GM04503 (cell line): ENCODE measurements around the gene RNF113A.
"Not testable (repeated sequence)": the region's sequence is repeated elsewhere in the genome, so short reads cannot be mapped to it uniquely, and the experiment has no call there.

ENCODE experiments used
- DNase-seq: peaks from one replicate; pipeline ENCODE4 v3.0.0-alpha.2; 2012; ENCODE audit warnings: low read depth

RNF113A gene

GRCh38 chrX:119871599-119872395 lies at the start of gene RNF113A, which contains the start of gene NDUFA1:
RNF113A (minus strand) TSS chrX:119871733; CDS start chrX:119871613, 120 bp downstream.
NDUFA1 (plus strand) TSS chrX:119871832; CDS start chrX:119871912, 80 bp downstream.
- peak; percentile 44 for DNase-seq

DNA sequence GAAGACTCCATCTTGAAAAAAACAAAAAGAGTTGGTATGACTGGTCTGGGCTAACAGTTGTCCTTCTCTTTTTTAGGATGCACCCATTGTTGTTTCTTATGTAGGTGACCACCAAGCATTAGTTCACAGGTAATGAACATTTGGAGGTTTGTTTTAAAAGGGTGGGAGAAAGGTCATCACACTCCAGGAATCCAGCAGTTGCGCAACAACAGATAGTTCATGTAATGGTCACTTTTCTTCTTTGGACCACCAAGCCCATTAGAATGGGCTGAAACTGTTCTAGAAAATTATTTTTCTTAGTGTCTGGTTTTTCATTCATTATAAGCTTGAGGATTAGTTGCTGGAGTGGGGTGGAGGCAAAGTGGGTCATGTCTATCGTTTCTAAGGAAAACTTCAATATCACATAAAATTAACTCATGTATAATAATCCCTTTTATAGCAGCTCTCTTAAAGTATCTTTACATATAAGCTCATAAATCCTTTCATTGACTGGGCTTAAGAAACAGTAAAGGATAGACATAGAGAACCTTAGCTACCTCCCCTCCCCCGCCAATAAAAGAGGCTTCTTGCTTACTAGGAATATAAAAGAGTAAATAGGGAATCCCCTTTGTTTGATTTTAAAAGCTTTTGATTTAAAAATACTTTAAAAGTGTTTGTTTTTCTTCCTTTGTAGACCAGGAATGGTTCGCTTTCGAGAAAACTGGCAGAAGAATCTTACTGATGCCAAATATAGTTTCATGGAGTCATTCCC lies 48.5 kb upstream of the RNF113A start:
- DNase-seq = no peak

DNA sequence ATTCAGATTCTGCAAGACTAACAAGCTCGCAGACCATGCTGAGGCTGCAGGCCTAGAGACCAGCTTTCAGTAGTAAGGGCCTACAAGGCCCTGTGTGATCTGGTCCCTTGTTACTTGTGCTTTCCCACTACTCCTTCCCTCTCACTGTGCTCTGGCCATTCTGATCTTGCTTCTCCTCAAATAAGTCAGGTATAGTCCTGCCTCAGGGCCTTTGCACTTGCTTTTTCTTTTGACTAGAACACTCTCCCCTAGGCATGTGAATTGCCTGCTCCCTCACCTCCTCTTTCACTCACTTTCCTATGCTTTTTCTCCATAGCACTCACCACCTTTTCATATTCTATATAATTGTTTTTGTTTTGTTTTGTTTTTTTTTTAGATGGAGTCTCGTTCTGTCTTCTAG lies 46.3 kb upstream of the RNF113A start:
- DNase-seq = no peak

GRCh38 chrX:119916310-119916709 lies 44.8 kb upstream of the RNF113A start:
- no peak for DNase-seq

- DNase-seq = no peak
Observed at GRCh38 chrX:119900976-119901375, 29.4 kb upstream of the RNF113A start.

DNA sequence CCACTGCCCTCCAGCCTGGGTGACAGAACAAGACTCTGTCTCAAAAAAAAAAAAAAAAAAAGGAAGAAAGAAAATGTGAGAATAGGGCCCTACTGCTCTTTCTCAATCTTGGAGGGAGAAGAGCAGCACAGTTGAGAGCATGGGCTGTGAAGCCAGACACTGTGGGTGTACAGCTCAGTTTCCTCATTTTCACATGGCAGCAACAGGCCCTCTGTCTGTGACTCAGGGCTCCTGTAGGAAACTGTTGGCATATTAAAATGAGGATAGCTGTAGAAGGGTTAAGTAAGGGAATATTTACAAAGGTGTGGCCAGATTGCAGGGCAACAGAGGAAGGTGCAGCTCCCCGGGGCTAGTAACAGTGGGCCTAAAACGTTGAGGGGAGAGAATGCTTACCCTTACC lies 27.6 kb upstream of the RNF113A start:
- DNase-seq = no peak

DNA sequence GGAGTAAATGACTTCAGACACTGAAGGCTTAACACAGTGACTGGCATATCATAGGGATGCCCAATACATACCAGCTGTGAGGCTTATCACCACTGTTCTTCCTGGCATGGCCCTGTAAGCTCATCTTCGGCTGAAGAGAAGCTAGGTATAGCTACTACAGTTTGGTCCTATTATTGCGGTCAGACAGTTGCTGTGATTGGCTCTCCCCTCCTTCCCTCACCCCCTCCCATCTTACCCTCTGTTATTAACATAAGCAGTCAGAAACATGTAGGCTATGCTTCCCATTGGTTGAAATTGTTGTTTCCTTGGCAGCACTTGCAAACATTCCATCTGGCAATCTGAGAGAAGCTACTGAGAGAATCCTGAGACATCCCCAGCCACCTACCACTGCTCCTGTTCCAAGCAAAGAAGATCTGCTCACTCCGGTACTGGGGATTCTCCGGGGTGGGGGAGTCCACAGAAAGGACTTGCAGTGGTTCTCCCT lies 24.4 kb upstream of the RNF113A start, which contains the start of gene AKAP14:
TSS of gene AKAP14 (plus strand) at position 51 of the 484 bp plus-strand sequence. CDS start 7,331 bp downstream, outside the sequence.
- no peak for DNase-seq

GRCh38 chrX:119891961-119892692 lies 20.6 kb upstream of the RNF113A start:
- not testable (repeated sequence) for DNase-seq

GRCh38 chrX:119890626-119891025 lies 19.1 kb upstream of the RNF113A start:
- DNase-seq = not testable (repeated sequence)

- DNase-seq = no peak
Observed at GRCh38 chrX:119887721-119888425, 16.3 kb upstream of the RNF113A start.

DNA sequence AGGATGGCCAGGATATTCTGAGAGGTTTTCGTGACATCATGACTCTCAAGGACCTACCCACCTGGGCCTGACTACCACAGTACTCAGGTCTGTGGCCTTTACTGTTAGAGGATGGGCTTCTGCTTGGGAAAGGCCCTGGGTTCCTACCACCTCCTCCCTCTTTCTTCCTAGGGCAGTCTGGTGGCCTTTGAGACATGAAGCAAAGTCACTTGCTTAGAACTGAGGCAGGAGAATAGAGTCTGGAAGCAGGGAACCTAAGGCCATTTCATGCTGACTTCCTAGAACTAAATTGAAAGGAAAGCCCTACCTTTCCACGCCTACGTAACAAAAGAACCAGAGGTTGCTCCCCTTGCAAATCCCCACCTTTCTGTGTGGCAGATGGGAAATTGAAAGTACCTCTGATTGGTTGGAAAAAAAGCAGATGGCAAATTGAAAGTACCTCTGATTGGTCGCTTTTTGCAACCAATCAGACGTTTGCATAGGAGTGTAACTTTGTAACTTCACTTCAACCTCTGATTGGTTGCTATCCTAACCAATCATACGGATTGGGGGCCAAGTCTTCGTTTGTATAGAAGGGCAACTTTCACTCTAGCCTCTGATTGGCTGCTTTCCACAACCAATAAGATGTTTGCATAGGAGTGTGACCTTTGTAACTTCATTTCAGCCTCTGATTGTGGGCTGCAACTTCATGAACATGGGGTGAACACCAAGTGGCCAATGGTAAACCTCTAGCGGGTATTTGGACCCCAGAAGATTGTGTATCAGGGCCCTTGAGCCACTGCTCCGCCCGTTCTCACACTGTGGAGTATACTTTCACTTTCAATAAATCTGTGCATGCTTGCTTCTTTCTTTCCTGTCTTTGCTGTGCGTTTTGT lies 14.3 kb upstream of the RNF113A start:
- no peak for DNase-seq

- no peak for DNase-seq
Observed at GRCh38 chrX:119880552-119881437, 9.3 kb upstream of the RNF113A start.

DNA sequence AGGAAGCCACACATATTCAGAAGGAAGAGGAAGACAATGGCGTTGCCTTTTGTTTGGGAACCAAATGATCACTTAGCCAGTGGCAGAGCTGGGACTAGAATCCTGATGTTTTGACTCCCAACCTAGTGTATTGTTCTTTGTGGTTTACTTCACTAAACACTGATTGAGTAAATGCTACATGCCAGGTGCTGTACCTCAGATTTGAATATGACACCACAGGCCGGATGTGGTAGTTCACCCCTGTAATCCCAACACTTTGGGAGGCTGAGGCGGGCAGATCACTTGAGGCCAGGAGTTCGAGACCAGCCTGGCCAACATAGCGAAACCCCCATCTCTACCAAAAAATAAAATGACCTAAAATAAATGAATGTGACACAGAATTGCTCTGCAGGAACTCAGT lies 8.5 kb upstream of the RNF113A start:
- DNase-seq = no peak

- DNase-seq = no peak
Observed at GRCh38 chrX:119878740-119879139, 7.2 kb upstream of the RNF113A start.

- DNase-seq = no peak
Observed at GRCh38 chrX:119871245-119871598, 311 bp downstream of the RNF113A start.

DNA sequence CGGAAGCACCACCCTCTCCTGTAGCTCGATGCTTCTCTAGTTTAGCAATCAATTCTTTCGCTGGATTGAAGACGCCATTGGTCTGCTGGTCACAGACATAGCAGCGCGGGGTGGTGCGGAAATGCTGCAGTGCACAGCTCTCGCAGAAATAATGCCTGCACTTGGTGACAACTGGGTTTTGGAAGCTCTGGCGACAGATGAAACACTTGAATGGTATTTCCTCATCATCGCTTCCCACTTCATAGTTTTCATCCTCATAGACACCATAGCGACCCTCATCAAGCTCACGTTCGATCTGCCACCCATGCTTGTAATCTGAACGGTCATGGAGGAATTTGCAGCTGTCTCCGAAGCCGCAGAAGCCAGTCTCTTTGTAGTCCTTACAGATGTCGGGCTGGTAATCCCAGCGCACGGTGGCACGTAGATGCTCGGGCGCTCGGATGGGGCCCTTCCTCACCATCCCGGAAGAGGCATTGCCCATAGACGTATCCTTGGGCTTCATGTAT lies 854 bp downstream of the RNF113A start:
- DNase-seq = no peak

- DNase-seq = no peak
Observed at GRCh38 chrX:119853444-119853843, 18.1 kb downstream of the RNF113A start.

GRCh38 chrX:119852382-119853353 lies 18.9 kb downstream of the RNF113A start, which contains the start of gene UPF3B:
UPF3B (minus strand) TSS chrX:119852963; CDS start chrX:119852928, 35 bp downstream.
- DNase-seq = peak; percentile 86
